GM21737 (cell line): ENCODE data around the gene AGAP1.

ENCODE experiments used
- ATAC-seq: cut with Tn5 transposase; IDR thresholded peaks from one replicate; pipeline ENCODE4 v1.9.1; 2021; ENCODE audit warnings: mild to moderate bottlenecking, moderate library complexity; ENCODE audit not compliant: unreplicated experiment

AGAP1 gene

GRCh38 chr2:235784788-235785187, 290.9 kb downstream of the AGAP1 start:
- ATAC-seq = no peak

- ATAC-seq = no peak
These were observed 295.7 kb downstream of the AGAP1 start for GRCh38 chr2:235789552-235789951.

DNA sequence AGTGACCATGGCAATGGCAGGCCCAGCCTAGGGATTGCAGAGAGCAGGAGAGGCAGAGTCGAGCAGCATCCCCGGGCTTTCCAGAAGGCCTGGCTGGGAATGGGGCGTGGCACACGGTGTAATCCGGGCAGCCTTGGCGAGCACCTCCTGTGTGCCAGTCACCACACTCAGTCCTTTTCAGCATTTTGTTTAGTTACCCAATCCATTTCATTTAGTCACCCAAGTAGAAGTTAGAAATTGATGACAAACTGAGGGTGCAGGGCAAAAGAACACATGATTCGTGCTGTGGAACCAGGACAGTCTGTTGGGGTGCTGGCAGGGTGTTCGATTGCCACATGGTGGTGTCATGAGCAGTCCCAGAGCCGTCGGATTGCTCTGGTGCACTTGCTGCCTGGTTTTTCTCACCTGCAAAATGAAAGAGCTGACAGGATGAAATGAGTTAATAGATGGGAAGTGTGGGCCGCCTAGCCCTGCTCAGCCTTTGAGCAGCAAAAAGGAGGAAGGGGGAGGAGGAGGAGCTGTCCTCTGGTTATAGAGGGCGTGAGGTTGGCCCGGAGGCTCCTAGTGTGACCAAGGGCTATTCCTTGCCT, 299.4 kb downstream of the AGAP1 start:
- no peak for ATAC-seq

GRCh38 chr2:235799281-235799680, 305.4 kb downstream of the AGAP1 start:
- no peak for ATAC-seq

- ATAC-seq = no peak
These were observed 308.7 kb downstream of the AGAP1 start for GRCh38 chr2:235802542-235802941.

DNA sequence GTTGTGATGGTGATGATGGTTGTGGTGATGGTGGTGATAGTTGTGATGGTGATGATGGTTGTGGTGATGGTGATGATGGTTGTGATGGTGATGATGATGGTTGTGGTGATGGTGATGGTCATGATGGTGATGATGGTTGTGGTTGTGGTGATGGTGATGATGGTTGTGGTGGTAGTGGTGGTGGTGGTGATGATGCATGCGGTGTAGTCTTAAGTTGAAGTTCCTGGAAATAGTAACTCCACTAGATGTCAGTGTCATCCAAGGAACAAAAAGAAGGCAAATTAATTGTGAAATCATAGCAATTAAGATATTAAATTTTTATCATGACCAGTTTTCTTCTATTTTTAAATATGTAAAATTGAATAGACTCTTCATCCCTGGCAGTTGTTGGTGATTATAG, 309.2 kb downstream of the AGAP1 start:
- ATAC-seq = no peak

DNA sequence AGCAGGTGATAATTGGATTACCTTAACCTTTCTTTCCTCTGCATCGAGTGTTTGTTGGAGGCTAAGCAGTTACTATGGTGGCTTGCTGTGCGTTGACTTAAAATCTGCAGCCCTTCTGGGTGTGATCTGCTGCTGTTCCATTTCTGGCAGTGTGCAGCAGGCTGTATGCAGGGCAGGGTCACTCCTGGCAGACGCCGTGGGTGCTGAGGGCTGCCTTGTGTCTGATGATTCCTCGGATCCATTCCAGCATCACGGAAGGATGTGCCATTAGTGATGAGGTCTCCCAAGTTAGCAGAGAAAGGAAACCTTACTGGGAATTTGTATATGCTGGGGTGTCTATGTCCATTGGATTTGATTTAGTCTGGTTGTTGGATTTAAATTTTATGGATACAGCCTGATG, 310.8 kb downstream of the AGAP1 start:
- ATAC-seq = no peak

DNA sequence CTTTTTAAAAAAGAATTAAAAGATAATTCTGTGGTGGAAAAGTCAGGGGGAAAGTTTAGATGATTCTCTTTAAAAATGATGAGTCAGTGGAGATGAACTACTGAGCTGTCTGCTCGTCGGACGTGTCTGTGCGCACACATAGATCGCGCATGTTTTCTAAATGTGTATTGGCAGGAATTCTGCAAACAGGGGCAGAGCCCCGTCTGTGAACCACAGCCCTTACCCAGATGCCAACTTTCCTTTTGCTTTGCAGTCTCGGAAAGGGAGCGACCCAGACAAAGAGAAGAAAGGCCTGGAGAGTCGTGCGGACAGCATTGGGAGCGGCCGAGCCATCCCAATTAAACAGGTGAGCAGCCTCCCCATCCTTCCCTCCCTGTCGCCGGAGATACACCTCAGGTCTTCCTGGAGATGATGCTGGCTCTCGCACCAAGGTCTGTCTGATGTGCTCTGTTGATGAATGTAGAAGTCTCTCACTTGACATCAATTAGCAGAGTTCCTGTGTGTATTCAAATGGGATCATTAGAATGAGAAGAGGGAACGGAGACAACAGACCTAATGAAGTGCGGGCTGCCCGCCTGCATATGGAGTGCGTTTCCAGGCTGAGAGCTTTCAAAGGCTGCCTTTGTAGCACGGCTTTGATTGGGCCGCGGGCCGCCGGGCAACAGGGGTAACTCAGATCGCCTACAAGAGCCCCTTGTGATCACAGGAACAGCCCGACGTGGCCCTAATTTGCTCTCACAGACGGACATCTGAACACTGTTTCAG, 313.3 kb downstream of the AGAP1 start:
- no peak for ATAC-seq

- no peak for ATAC-seq
These were observed 314.5 kb downstream of the AGAP1 start for GRCh38 chr2:235808366-235808765.

DNA sequence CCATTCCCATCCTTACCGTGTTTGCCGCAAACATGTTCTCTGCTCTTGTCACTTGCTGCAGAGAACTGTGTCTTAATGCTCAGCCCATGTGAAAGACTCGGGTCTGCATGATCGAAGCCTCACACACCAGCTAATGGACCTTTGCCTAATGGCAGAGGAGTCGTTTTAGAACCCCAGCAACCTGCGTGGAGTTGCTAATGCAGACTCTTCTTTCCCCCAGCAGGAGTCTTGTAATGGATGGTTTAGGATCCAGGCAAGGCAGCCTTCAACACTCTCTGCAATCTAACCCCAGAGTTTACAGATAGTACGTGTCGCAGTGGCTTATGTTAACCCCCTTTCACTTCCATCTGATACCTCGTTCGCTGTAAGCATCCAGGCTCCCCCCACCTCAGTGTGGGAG, 316.4 kb downstream of the AGAP1 start:
- ATAC-seq = no peak

DNA sequence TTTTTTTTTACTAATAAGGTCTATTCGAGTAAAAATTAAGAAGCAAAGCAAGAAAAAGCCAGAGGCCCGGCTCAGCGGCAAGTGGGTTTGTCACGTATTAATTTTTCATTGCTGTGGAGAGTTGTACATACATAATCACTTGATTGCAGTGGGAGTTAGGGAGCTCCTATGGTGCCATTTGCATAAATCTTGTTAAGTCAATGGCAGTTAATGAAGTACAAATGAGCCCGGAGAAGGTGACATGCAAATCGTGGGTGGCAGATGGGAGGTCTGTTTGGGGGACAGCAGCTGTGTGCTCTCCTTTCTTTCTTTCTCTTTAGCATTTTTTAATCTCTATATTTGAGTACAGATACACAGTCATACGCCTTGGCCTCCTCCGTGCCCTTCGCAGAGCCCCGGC, 317.0 kb downstream of the AGAP1 start:
- ATAC-seq = no peak

- ATAC-seq = no peak
These were observed 317.8 kb downstream of the AGAP1 start for GRCh38 chr2:235811446-235812184.

- no peak for ATAC-seq
These were observed 318.4 kb downstream of the AGAP1 start for GRCh38 chr2:235812185-235812665.

DNA sequence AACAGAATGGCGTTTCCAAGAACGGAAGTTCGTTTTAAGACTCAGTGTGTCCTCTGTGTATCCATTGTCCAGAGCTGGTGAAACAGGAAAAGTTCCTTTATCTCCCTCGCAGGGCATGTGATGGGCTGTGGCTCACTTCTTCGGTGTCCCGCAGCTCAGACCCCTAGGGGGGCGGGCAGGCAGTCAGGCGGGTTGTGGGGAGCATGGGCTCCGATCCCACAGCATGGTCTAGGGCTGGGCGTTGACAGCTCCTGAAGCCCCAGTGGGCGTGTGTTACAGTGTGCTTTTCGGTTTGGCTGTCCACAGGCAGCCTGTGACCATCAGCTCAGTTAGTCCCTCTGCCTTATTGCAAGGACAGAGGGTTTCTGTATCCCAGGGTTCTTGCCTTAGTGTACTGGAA, 319.6 kb downstream of the AGAP1 start:
- ATAC-seq = no peak

DNA sequence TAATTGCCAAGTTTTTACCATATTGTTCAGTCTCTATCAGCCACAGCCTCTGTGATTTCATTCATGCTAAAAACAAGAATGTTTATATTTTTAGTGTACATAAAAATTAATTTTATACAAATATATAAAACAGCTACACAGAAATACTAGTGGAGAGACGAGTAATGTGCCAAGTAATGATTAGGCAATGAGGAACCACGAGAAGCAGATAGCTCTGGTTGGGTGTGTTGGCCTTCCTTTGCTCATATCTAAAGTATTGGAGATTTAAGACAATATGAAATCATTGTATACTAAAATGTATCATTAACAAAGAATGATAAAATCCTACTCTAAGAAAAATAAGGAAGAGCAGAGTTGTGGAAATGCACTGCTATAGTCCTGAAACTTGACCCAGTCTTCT, 326.7 kb downstream of the AGAP1 start:
- no peak for ATAC-seq

DNA sequence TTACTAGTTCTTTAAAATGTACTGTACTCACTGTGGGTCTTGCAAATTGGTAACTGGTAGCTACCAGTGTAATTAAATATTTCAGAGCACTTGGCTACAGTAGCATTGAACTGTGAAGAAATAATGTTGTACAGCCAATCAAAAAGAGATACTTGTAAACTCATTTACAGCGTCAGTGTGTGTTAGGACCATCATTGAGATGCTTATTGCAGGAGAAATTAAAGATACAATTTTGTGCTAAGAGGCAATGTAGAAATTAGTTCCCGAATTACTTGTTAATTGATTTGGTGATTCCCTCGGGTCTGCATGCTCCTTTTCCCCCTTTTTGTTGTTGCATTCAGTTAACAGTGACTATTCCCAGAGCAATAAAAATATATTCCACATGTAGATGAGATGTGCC, 330.5 kb downstream of the AGAP1 start:
- no peak for ATAC-seq

DNA sequence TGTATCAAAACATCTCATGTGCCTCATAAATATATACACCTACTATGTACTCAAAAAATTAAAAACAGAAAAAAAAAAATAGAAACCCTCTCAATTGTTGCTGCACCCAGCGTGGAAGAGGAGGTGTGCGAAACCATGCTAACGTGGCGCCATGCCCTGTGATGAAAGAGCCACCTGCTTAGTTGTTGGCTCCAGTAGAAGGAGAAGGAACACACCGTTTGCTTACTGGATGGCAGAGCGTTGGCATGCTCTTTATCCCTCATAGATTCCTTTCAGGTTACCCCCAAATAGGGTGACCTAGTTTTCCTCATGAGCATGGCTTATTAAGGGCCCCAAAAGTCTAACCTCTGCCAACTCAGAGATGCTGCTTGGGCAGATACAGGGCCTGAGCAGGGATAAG, 332.1 kb downstream of the AGAP1 start:
- no peak for ATAC-seq

DNA sequence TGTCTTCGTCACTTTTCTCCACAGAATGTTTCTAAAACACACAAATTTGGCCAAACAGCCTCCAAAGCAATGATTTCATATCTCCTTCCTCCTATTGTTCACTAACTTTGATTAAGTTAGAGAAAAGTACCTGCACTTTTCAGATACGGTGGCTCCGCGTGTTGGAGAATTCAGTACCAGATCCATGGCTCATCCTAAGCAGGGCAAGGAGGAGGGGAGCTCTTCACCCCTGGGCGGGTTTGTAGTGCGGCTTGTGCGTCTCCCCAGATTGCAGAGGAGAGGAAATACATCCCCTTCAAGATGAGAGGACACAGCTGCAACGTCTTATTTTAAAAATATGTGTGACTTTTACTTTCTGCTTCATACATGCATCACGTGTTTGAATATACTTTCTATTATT, 333.0 kb downstream of the AGAP1 start:
- ATAC-seq = no peak

DNA sequence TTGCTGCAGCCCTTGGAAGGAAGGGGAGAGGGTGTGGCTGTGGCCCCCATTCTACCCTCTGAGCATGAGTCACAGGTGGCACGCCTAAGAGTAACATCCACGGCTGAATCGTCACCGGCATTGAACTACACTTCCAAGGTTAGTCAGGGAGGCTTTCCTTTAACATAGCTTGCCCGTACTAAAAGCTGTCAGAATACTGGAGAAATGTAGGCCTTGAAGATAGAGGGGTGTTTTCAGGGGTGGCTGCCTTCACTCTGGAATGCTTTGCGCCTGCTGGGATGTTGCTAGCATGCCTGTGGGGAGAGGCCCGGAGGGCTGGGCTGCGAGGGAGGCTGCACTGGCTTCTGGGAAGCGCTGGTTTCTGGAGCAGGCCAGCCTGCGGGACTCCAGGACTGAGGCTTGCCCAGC, 333.7 kb downstream of the AGAP1 start:
- ATAC-seq = no peak

- ATAC-seq = no peak
These were observed 335.9 kb downstream of the AGAP1 start for GRCh38 chr2:235829726-235830125.

- ATAC-seq = no peak
These were observed 337.9 kb downstream of the AGAP1 start for GRCh38 chr2:235831755-235832154.

GRCh38 chr2:235832941-235833340, 339.1 kb downstream of the AGAP1 start:
- ATAC-seq = no peak
